GM18508 (cell line): Measurements from ENCODE around the gene CABCOCO1.

ENCODE experiments used
- ATAC-seq: cut with Tn5 transposase; IDR thresholded peaks from one replicate; pipeline ENCODE4 v1.9.1; 2021; ENCODE audit warnings: moderate number of reproducible peaks; ENCODE audit not compliant: insufficient read depth, unreplicated experiment

CABCOCO1 gene

DNA sequence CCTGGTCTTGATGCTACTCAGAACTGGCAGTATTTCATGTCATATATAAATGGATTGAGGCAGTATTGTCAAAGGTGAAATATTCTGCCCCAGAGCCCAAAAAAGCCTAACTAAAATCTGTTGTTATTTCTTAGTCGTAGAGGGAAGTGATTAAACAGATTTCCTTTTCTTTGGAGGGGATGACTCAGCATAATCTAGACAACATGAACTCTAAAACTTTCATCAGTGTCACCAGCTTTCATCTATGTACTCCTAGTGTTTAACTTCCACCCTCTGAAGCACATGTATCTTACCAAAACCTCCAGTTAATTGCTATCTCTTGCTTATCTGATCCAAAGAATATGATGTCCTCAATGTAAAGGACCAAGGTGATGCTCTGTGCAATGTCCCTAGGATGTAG, 141.7 kb downstream of the CABCOCO1 start:
- no peak for ATAC-seq

DNA sequence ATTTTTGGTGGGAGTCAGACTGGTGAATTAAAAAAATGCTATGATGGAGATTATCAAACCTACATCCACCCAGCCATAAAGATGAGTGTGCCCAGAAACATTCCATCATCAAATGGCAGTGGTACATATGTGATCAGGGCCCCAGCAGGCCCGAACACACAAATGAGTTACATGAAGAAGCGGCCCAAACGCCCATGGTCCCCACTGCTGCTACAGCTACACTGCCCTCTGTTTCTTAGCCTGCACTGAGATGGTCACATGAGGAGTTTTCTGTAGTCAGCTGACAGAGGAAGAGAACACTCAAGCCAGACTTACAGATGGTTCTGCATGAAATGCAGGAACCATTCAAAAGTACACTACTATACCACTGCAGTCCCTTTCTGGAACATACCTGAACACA, 142.4 kb downstream of the CABCOCO1 start:
- ATAC-seq, result no peak

DNA sequence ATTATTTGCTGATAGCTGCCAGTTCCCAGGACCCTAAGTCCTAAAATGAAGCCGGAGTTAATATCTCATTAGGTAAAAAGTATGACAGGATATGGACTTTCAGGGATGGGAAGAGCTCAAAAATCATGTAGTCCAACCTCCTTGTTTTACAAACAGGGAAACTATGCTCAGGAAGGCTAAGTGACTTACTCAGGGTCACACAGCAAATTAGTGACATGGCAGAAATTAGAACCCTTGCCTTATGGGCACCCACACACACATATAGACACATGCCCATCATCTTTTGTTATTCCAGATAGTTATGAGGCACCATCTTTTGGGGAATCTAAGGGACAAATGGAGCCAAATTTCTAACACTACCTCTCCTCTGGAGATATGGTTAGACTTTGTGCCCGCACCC, 147.5 kb downstream of the CABCOCO1 start:
- ATAC-seq, result no peak

- peak; percentile 62 for ATAC-seq
Observed at GRCh38 chr10:61812052-61812721, 149.5 kb downstream of the CABCOCO1 start.

DNA sequence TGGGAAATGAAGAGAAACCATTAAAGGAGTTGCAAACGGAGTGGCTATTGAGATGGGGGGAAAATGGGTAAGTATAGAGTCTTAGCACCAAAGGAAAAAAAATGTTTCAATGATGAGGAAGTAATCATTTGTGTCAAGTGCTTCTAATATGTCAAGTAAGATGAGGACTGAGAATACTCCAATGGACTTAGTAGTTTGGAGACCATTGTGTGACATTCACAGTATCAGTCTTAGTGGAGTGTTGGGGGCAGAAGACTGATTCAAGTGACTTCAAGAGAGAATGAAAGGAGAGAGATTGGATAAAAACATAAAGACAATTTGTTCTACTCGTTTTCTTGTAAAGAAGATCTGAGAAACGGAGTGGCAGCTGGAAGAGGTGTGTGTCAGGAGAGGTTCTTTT, 150.2 kb downstream of the CABCOCO1 start:
- no peak for ATAC-seq

GRCh38 chr10:61814160-61814559, 151.4 kb downstream of the CABCOCO1 start:
- ATAC-seq, result no peak

- ATAC-seq, result no peak
Observed at GRCh38 chr10:61815496-61815895, 152.8 kb downstream of the CABCOCO1 start.
